ENCODE measurements around the gene PCDH7.

PCDH7 gene

GRCh38 chr4:30721185-30722091, 1.3 kb downstream of the PCDH7 start:
- H3K4me1 Mint-ChIP-seq = peaks cover 36% of the 10 kb centered on the region
- H3K27ac Mint-ChIP-seq = no peak overlapping the region
- H3K36me3 Mint-ChIP-seq (ENCODE audit: low read depth) = peaks cover 2% of the 10 kb centered on the region
- peaks cover 58% of the 10 kb centered on the region for H3K27me3 Mint-ChIP-seq
- DNase-seq = peak; percentile 16
- H3K4me3 Mint-ChIP-seq = peak overlapping the region; percentile 69
- no peak for ATAC-seq
- no peaks in the 10 kb centered on the region for H3K9me3 Mint-ChIP-seq

- ATAC-seq = no peak
- H3K9me3 Mint-ChIP-seq = no peaks in the 10 kb centered on the region
- peaks cover 54% of the 10 kb centered on the region for H3K27me3 Mint-ChIP-seq
- no peak for DNase-seq
- peaks cover 2% of the 10 kb centered on the region for H3K36me3 Mint-ChIP-seq (ENCODE audit: low read depth)
- H3K4me3 Mint-ChIP-seq = no peak overlapping the region
- no peak overlapping the region for H3K27ac Mint-ChIP-seq
- peaks cover 32% of the 10 kb centered on the region for H3K4me1 Mint-ChIP-seq
Observed at GRCh38 chr4:30722092-30722358, 1.9 kb downstream of the PCDH7 start.

GRCh38 chr4:30722359-30723200, 2.4 kb downstream of the PCDH7 start:
- DNase-seq = no peak
- Mint-ChIP-seq H3K9me3 (no peaks in the 10 kb centered on the region), H3K4me1 (peaks cover 29% of the 10 kb centered on the region), H3K27ac (no peak overlapping the region), H3K36me3 (ENCODE audit: low read depth) (peaks cover under 1% of the 10 kb centered on the region), H3K4me3 (peak overlapping the region; percentile 17), H3K27me3 (peaks cover 54% of the 10 kb centered on the region)
- ATAC-seq = no peak

- H3K27ac Mint-ChIP-seq = no peak overlapping the region
- H3K36me3 Mint-ChIP-seq (ENCODE audit: low read depth) = no peaks in the 10 kb centered on the region
- DNase-seq = no peak
- no peaks in the 10 kb centered on the region for H3K9me3 Mint-ChIP-seq
- H3K4me3 Mint-ChIP-seq = peak overlapping the region; percentile 17
- H3K27me3 Mint-ChIP-seq = peaks cover 49% of the 10 kb centered on the region
- H3K4me1 Mint-ChIP-seq = peaks cover 24% of the 10 kb centered on the region
- ATAC-seq = no peak
Observed at GRCh38 chr4:30723201-30723955, 3.2 kb downstream of the PCDH7 start.

GRCh38 chr4:30724247-30724646, 4.1 kb downstream of the PCDH7 start:
- peaks cover 15% of the 10 kb centered on the region for H3K4me1 Mint-ChIP-seq
- no peaks in the 10 kb centered on the region for H3K9me3 Mint-ChIP-seq
- no peak overlapping the region for H3K4me3 Mint-ChIP-seq
- no peak for DNase-seq
- H3K36me3 Mint-ChIP-seq (ENCODE audit: low read depth) = no peaks in the 10 kb centered on the region
- H3K27ac Mint-ChIP-seq = no peak overlapping the region
- H3K27me3 Mint-ChIP-seq = peaks cover 40% of the 10 kb centered on the region
- no peak for ATAC-seq

GRCh38 chr4:30725562-30725961, 5.4 kb downstream of the PCDH7 start:
- H3K4me3 Mint-ChIP-seq = no peak overlapping the region
- no peak overlapping the region for H3K27ac Mint-ChIP-seq
- ATAC-seq = no peak
- no peaks in the 10 kb centered on the region for H3K9me3 Mint-ChIP-seq
- no peaks in the 10 kb centered on the region for H3K36me3 Mint-ChIP-seq (ENCODE audit: low read depth)
- peaks cover 5% of the 10 kb centered on the region for H3K4me1 Mint-ChIP-seq
- peaks cover 29% of the 10 kb centered on the region for H3K27me3 Mint-ChIP-seq
- DNase-seq = no peak

- no peak for ATAC-seq
- Mint-ChIP-seq H3K4me1 (peaks cover 2% of the 10 kb centered on the region), H3K27me3 (peaks cover 24% of the 10 kb centered on the region), H3K36me3 (ENCODE audit: low read depth) (no peaks in the 10 kb centered on the region), H3K4me3 (no peak overlapping the region), H3K27ac (no peak overlapping the region), H3K9me3 (no peaks in the 10 kb centered on the region)
- DNase-seq = no peak
Observed at GRCh38 chr4:30726090-30726675, 6.0 kb downstream of the PCDH7 start.

GRCh38 chr4:30727409-30727808, 7.2 kb downstream of the PCDH7 start:
- H3K27ac Mint-ChIP-seq = no peak overlapping the region
- H3K36me3 Mint-ChIP-seq (ENCODE audit: low read depth) = no peaks in the 10 kb centered on the region
- ATAC-seq = no peak
- no peak overlapping the region for H3K4me3 Mint-ChIP-seq
- no peaks in the 10 kb centered on the region for H3K4me1 Mint-ChIP-seq
- DNase-seq = no peak
- no peaks in the 10 kb centered on the region for H3K9me3 Mint-ChIP-seq
- peaks cover 21% of the 10 kb centered on the region for H3K27me3 Mint-ChIP-seq

- ATAC-seq (no peak), DNase-seq (no peak)
- H3K9me3 Mint-ChIP-seq = no peaks in the 10 kb centered on the region
- H3K4me1 Mint-ChIP-seq = no peaks in the 10 kb centered on the region
- H3K36me3 Mint-ChIP-seq (ENCODE audit: low read depth) = no peaks in the 10 kb centered on the region
- no peak overlapping the region for H3K27ac Mint-ChIP-seq
- peaks cover 12% of the 10 kb centered on the region for H3K27me3 Mint-ChIP-seq
- H3K4me3 Mint-ChIP-seq = no peak overlapping the region
Observed at GRCh38 chr4:30728311-30728710, 8.1 kb downstream of the PCDH7 start.

- DNase-seq = no peak
- H3K4me3 Mint-ChIP-seq = no peak overlapping the region
- H3K27me3 Mint-ChIP-seq = no peaks in the 10 kb centered on the region
- no peak for ATAC-seq
- H3K9me3 Mint-ChIP-seq = no peaks in the 10 kb centered on the region
- H3K27ac Mint-ChIP-seq = no peak overlapping the region
- H3K4me1 Mint-ChIP-seq = no peaks in the 10 kb centered on the region
- H3K36me3 Mint-ChIP-seq (ENCODE audit: low read depth) = no peaks in the 10 kb centered on the region
Observed at GRCh38 chr4:30743897-30744296, 23.7 kb downstream of the PCDH7 start.

- H3K4me3 Mint-ChIP-seq = no peak overlapping the region
- no peaks in the 10 kb centered on the region for H3K27me3 Mint-ChIP-seq
- no peak overlapping the region for H3K27ac Mint-ChIP-seq
- H3K4me1 Mint-ChIP-seq = no peaks in the 10 kb centered on the region
- no peaks in the 10 kb centered on the region for H3K36me3 Mint-ChIP-seq (ENCODE audit: low read depth)
- DNase-seq (no peak), ATAC-seq (no peak)
- H3K9me3 Mint-ChIP-seq = no peaks in the 10 kb centered on the region
Observed at GRCh38 chr4:30744386-30744785, 24.2 kb downstream of the PCDH7 start.

GRCh38 chr4:30744957-30745640, 24.9 kb downstream of the PCDH7 start:
- no peaks in the 10 kb centered on the region for H3K27me3 Mint-ChIP-seq
- no peaks in the 10 kb centered on the region for H3K9me3 Mint-ChIP-seq
- no peak for DNase-seq
- ATAC-seq = no peak
- H3K4me1 Mint-ChIP-seq = no peaks in the 10 kb centered on the region
- no peak overlapping the region for H3K4me3 Mint-ChIP-seq
- no peak overlapping the region for H3K27ac Mint-ChIP-seq
- no peaks in the 10 kb centered on the region for H3K36me3 Mint-ChIP-seq (ENCODE audit: low read depth)

GRCh38 chr4:30746735-30747134, 26.6 kb downstream of the PCDH7 start:
- H3K4me1 Mint-ChIP-seq = no peaks in the 10 kb centered on the region
- H3K36me3 Mint-ChIP-seq (ENCODE audit: low read depth) = no peaks in the 10 kb centered on the region
- DNase-seq = no peak
- H3K27ac Mint-ChIP-seq = no peak overlapping the region
- H3K27me3 Mint-ChIP-seq = no peaks in the 10 kb centered on the region
- no peak overlapping the region for H3K4me3 Mint-ChIP-seq
- no peak for ATAC-seq
- H3K9me3 Mint-ChIP-seq = no peaks in the 10 kb centered on the region

- Mint-ChIP-seq H3K4me3 (no peak overlapping the region), H3K9me3 (peaks cover 5% of the 10 kb centered on the region), H3K36me3 (ENCODE audit: low read depth) (no peaks in the 10 kb centered on the region), H3K4me1 (no peaks in the 10 kb centered on the region), H3K27ac (no peak overlapping the region), H3K27me3 (no peaks in the 10 kb centered on the region)
- no peak for DNase-seq
- no peak for ATAC-seq
Observed at GRCh38 chr4:30753316-30753715, 33.1 kb downstream of the PCDH7 start.
